ENCODE data around the gene TMA7B. TPM values are rescaled to one million over a fixed set of nuclear protein-coding genes. Genes with fewer than 3 reads are reported as not detected.

The TMA7B gene
- total and polyA plus RNA-seq, 10 of the 15 experiments (the other 5 are each of a cell fraction or from before 2014, with no cell fraction given), result 0.33 to 2.9 (median 1.8) TPM

- DNase-seq (ENCODE audit: low read depth, low spot score) (no peak), FAIRE-seq (no peak), ATAC-seq (no peak)
- Histone ChIP-seq H3K4me1 (ENCODE audit: control insufficient read depth, insufficient read depth, low read length) (peaks cover 11% of the 10 kb centered on the region), H3K4me2 (ENCODE audit: control insufficient read depth, insufficient read depth) (no peak overlapping the region), H3K79me2 (ENCODE audit: control insufficient read depth, insufficient read depth, low read length) (no peaks in the 10 kb centered on the region), H3K9ac (ENCODE audit: control insufficient read depth, insufficient read depth, low read length) (no peak overlapping the region), H4K20me1 (ENCODE audit: control insufficient read depth, insufficient read depth) (no peaks in the 10 kb centered on the region), H3K9me3 (replicated peaks; ENCODE audit: control insufficient read depth, insufficient read depth, low read length) (no peaks in the 10 kb centered on the region), H3K27me3 (replicated peaks in 1 of 2; ENCODE audit: control insufficient read depth in 2 of 2, insufficient read depth in 2 of 2, low read length in 1 of 2) (no peaks in the 10 kb centered on the region), H3K4me3 (no peak overlapping the region), H2AFZ (ENCODE audit: control insufficient read depth, low read depth, low read length) (no peak overlapping the region), H3K36me3 (ENCODE audit: control insufficient read depth in 2 of 2, insufficient read depth in 2 of 2, low read length in 1 of 2) (no peaks in the 10 kb centered on the region), H3K27ac (ENCODE audit: control insufficient read depth, insufficient read depth) (no peak overlapping the region)
- TF ChIP-seq NR2F1 (conservative IDR thresholded peaks at IDR 0.05), result no peak
- no peak for TF ChIP-seq HDAC6 (IDR thresholded peaks at IDR 0.05; ENCODE audit: unreplicated experiment)
- no peak for TF ChIP-seq MYB (IDR thresholded peaks at IDR 0.05; ENCODE audit: borderline replicate concordance, low read depth, low read length)
- TF ChIP-seq KDM1A (IDR thresholded peaks at IDR 0.05; ENCODE audit: borderline replicate concordance), result no peak
- TF ChIP-seq ASH2L (IDR thresholded peaks at IDR 0.05; ENCODE audit: borderline replicate concordance, low read depth), result no peak
- TF ChIP-seq E4F1 (IDR thresholded peaks at IDR 0.05; ENCODE audit: borderline replicate concordance, partially characterized antibody), result no peak
- TF ChIP-seq HDAC2 (IDR thresholded peaks at IDR 0.05), result no peak
- TF ChIP-seq TBL1XR1 (IDR thresholded peaks at IDR 0.05; ENCODE audit: low read depth, low read length), result no peak
- no peak for TF ChIP-seq POLR2A (IDR thresholded peaks at IDR 0.05; ENCODE audit: low read depth, low read length)
- no peak for TF ChIP-seq E2F8 (IDR thresholded peaks at IDR 0.05; ENCODE audit: low read depth, partially characterized antibody)
- no peak for TF ChIP-seq REST (IDR thresholded peaks at IDR 0.05; ENCODE audit: low read depth, low read length)
- 75% methylated on average over 2 of the region's 2 CpGs for WGBS (ENCODE audit: insufficient coverage, insufficient replicate concordance, low lambda C conversion rate, missing lambda C conversion rate)
- RAD21 ChIA-PET (ENCODE audit: unreplicated experiment), result no interaction called here
- SMC1A ChIA-PET (ENCODE audit: uncharacterized antibody, unreplicated experiment), result no interaction called here
- BruUV-seq (replicated peaks), result no TSS peak
- intact Hi-C loops (cut with micrococcal nuclease; ENCODE audit: unreplicated experiment), result no loop called here
- in situ Hi-C loops (cut with MboI), result no loop called here
- CTCF ChIA-PET, result interaction anchor here (1.3 kb wide), 1 partner anchor 40 kb away, joined by 3 read pairs; no protein-coding TSS in a partner anchor
- POLR2A ChIA-PET, result no interaction called here
Observed at GRCh38 chr22:39984746-39985145, 24.5 kb downstream of the TMA7B start.

All from GM12878 (cell line).